MM.1S (cell line): ENCODE measurements around the gene FGF14.

Source experiments
- EZH2 ChIP-seq: fragments of 300-600 bp; sonication (generic); optimal IDR thresholded peaks from 2 replicates; pipeline ENCODE3; 2017; ENCODE audit warnings: low read depth, mild to moderate bottlenecking, antibody characterized with exemption, low read length, mixed read lengths
- EZH2phosphoT487 ChIP-seq: fragments of 300-600 bp; sonication (generic); IDR thresholded peaks from 2 replicates; pipeline ENCODE4 v1.6.1; 2018; ENCODE audit warnings: antibody characterized with exemption, low read length
- TF ChIP-seq, protein P1 (sequence below): fragments of 300-600 bp; sonication (generic); IDR thresholded peaks from 2 replicates; pipeline ENCODE4 v1.5.1; 2016; ENCODE audit warnings: antibody characterized with exemption, low read length, mixed read lengths

DNA sequence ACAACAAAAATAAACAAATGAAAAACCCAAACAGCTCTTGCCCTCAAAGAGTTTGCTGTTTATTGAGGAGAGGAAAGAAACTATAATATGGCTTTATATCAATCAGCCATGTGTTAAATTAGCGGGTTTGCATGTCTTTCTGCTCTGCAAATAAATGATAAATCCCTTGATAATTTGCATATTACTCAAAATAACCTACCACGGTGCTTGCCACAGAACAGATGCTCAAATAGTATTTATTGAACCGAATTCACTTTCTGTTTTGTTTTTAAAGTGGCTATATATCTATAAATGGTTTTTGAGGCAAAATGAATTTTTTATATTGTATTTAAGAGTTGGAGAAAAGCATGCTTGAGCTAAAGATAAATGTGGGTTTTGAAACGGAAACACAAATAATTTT is 521.3 kb downstream of the FGF14 start:
- TF ChIP-seq, protein P1, sequence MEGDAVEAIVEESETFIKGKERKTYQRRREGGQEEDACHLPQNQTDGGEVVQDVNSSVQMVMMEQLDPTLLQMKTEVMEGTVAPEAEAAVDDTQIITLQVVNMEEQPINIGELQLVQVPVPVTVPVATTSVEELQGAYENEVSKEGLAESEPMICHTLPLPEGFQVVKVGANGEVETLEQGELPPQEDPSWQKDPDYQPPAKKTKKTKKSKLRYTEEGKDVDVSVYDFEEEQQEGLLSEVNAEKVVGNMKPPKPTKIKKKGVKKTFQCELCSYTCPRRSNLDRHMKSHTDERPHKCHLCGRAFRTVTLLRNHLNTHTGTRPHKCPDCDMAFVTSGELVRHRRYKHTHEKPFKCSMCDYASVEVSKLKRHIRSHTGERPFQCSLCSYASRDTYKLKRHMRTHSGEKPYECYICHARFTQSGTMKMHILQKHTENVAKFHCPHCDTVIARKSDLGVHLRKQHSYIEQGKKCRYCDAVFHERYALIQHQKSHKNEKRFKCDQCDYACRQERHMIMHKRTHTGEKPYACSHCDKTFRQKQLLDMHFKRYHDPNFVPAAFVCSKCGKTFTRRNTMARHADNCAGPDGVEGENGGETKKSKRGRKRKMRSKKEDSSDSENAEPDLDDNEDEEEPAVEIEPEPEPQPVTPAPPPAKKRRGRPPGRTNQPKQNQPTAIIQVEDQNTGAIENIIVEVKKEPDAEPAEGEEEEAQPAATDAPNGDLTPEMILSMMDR = no peak
- no peak for TF ChIP-seq EZH2
- no peak for TF ChIP-seq EZH2phosphoT487
